Subcutaneous adipose tissue (tissue), 4 donors: ENCODE results near the gene HOXD3. TPM values are rescaled to one million over a fixed set of nuclear protein-coding genes. Genes with fewer than 3 reads are reported as not detected.

Experiments used
- small RNA-seq: library from RNA; depleted of rRNA; stranded (forward); fragments of <200 nt; gene quantifications from one replicate; pipeline ENCODE3, GENCODE V24; 2016
- total RNA-seq, 4 donors: library from RNA; depleted of rRNA; stranded (reverse); fragments of >200 nt; gene quantifications; one replicate each; pipeline ENCODE4 v1.1.0, GENCODE V29; 2016

Gene HOXD3
- total RNA-seq, 4 donors from 2014 or later = 1.3 to 23.0 (median 3.6) TPM

Small RNA genes within 50 kb of the gene (small RNA-seq; reads per million reads assigned to genes)
- gene MIR10B = 84,672 reads per million, percentile 100 among the genes with 10 or more reads in this experiment

Other genes with a start within 250 kb of the HOXD3 start
- gene LNPK, start 155.0 kb upstream of the HOXD3 start, total RNA-seq = 10 to 100 TPM; 35.0 to 60.8 (median 38.3) TPM
- under 1 TPM in 1 of 4 donors, not detected in 3; 0.16 TPM for gene EVX2, start 73.3 kb upstream of the HOXD3 start, total RNA-seq
- 1 to 10 TPM in 1 of 4 donors, not detected in 3; 1.1 TPM for gene HOXD13, start 64.6 kb upstream of the HOXD3 start, total RNA-seq
- not detected for gene HOXD12, start 57.5 kb upstream of the HOXD3 start, total RNA-seq
- not detected for gene HOXD11, start 50.0 kb upstream of the HOXD3 start, total RNA-seq
- gene HOXD10, start 40.5 kb upstream of the HOXD3 start, total RNA-seq = under 1 TPM in 2 of 4 donors, not detected in 2; 0.17 to 0.66 TPM
- 1 to 10 TPM; 1.9 to 6.4 (median 3.7) TPM for gene HOXD9, start 34.6 kb upstream of the HOXD3 start, total RNA-seq
- 10 to 100 TPM in 3 of 4 donors, 1 to 10 TPM in 1; 8.0 to 24.5 (median 14.4) TPM for gene HOXD8, start 27.6 kb upstream of the HOXD3 start, total RNA-seq
- 10 to 100 TPM in 1 of 4 donors, 1 to 10 TPM in 3; 1.5 to 20.7 (median 6.4) TPM for gene HOXD4, start 5.8 kb upstream of the HOXD3 start, total RNA-seq
- gene HOXD1, start 31.4 kb downstream of the HOXD3 start, total RNA-seq = 1 to 10 TPM in 2 of 4 donors, under 1 TPM in 2; 0.38 to 2.1 (median 1.1) TPM
- gene MTX2, start 112.1 kb downstream of the HOXD3 start, total RNA-seq = 10 to 100 TPM; 18.4 to 24.5 (median 21.4) TPM